Lung (tissue), 12 donors: Measurements from ENCODE around the gene ADAMTS17. TPM values are rescaled to one million over a fixed set of nuclear protein-coding genes. Genes with fewer than 3 reads are reported as not detected.

Experiments used
- ATAC-seq: fragments of 200-7000 bp; cut with Tn5 transposase; one replicate; pipeline ENCODE4 v1.9.1; 2020; ENCODE audit warnings: moderate number of reproducible peaks; ENCODE audit not compliant: insufficient read depth, low FRiP score
- DNase-seq, 3 donors: peaks; one replicate each; pipeline ENCODE4 v3.0.0-alpha.2; 2013 to 2017
- H3K27ac ChIP-seq, 2 donors: one replicate each; pipeline ENCODE4 v1.5.1; 2013; ENCODE audit warnings: mild to moderate bottlenecking in 2 of 2, moderate library complexity in 2 of 2, control low read depth in 1 of 2, inconsistent platforms in 1 of 2, low read depth in 1 of 2, low read length in 1 of 2
- H3K27me3 ChIP-seq, 3 donors: one replicate each; pipeline ENCODE4 v1.5.1; 2013; ENCODE audit warnings: low read length in 2 of 3; ENCODE audit not compliant: control insufficient read depth in 3 of 3, insufficient read depth in 3 of 3
- H3K36me3 ChIP-seq, 4 donors: one replicate each; pipeline ENCODE4 v1.5.1; 2013; ENCODE audit warnings: low read length in 4 of 4, mild to moderate bottlenecking in 1 of 4, moderate library complexity in 1 of 4; ENCODE audit not compliant: control insufficient read depth in 4 of 4, insufficient read depth in 4 of 4
- H3K4me1 ChIP-seq, 5 donors: one replicate each; pipeline ENCODE4 v1.5.1; 2013; ENCODE audit warnings: low read length in 5 of 5, mild to moderate bottlenecking in 2 of 5, moderate library complexity in 1 of 5; ENCODE audit not compliant: control insufficient read depth in 5 of 5, insufficient read depth in 5 of 5
- H3K4me3 ChIP-seq: one replicate; pipeline ENCODE4 v1.5.1; 2013; ENCODE audit warnings: mild to moderate bottlenecking, control low read depth, moderate library complexity
- H3K9ac ChIP-seq, 2 donors: one replicate each; pipeline ENCODE4 v1.5.1; 2013; ENCODE audit warnings: low read length in 2 of 2, control low read depth in 1 of 2; ENCODE audit not compliant: insufficient read depth in 1 of 2
- H3K9me3 ChIP-seq, 4 donors: one replicate each; pipeline ENCODE4 v1.5.1; 2013; ENCODE audit warnings: low read length in 3 of 4, mild to moderate bottlenecking in 1 of 4, moderate library complexity in 1 of 4; ENCODE audit not compliant: control insufficient read depth in 4 of 4, insufficient read depth in 3 of 4
- WGBS, 2 donors: extraction: QIAGEN DNeasy Blood & Tissue Kit; methylation state at CpG; one replicate each; pipeline ENCODE4 v1.1.7; 2013; 5-methylcytosine and 5-hydroxymethylcytosine counted together
- polyA plus RNA-seq, 2 donors: library from polyadenylated mRNA; stranded (reverse); fragments of 200-250 nt; gene quantifications; one replicate each; pipeline ENCODE4 v1.2.1, GENCODE V29; 2013
- total RNA-seq, 2 donors: library from RNA; depleted of rRNA in 1 of 2; stranded (reverse); fragments of >200 nt in 1 of 2; gene quantifications; one replicate each; pipeline ENCODE4 v1.2.1, GENCODE V29; 2014 to 2021
- TF ChIP-seq, protein P1 (sequence below): IDR thresholded peaks from 2 replicates; pipeline ENCODE4 v1.5.1; 2012; ENCODE audit warnings: mild to moderate bottlenecking; ENCODE audit errors: control extremely low read depth, extremely low read depth
- donor health status: control.
- donor health status: control.
- donor health status: Bipolar disorder and iron deficiency.
- donor health status: healthy.
- donor health status: DM: yes; HTN: yes; CAD: no.

ADAMTS17 gene
- total and polyA plus RNA-seq, 4 donors = 0.47 to 6.6 (median 2.2) TPM

DNA sequence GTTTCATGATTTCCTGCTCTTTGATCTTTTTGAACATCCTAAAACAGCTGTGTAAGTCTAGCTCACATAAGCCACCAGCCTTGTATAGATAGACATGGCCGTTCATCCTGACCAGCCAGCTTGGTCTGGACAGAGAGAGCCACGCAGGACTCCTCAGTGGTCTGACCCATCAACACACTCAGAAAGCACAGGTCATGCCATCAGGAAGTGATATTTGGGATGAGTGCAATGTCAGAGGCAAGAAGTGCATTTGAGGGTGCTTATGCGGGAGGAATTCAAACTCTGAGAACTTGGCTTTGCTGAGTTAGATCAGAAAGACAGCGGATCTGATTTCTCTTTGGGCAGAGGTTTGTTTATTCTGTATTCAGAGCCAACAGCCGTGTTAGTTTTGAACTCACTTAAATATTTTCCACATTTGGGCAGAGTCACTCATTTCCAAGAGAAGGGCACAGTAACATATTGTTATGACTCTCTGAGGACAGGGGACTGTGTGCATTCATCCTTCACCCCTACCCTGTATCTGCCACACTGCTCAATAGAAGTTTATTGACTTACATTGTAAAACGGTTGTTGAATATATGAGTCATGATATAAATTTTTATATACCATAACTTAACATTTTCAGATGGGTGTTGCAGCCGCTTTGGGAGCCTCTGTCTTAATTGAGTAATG is 383.2 kb downstream of the ADAMTS17 start:
- WGBS, 2 donors = 63 to 76% methylated on average over 7 of the region's 7 CpGs
- Histone ChIP-seq H3K4me3 (no peak overlapping the region), H3K27me3 (no peaks in the 10 kb centered on the region), H3K36me3 (no peaks in the 10 kb centered on the region), H3K9me3 (no peaks in the 10 kb centered on the region), H3K27ac (no peak overlapping the region), H3K9ac (no peak overlapping the region), H3K4me1 (peaks cover 0 to 32% (median 19%) of the 10 kb centered on the region in 5 donors)
- TF ChIP-seq, protein P1, sequence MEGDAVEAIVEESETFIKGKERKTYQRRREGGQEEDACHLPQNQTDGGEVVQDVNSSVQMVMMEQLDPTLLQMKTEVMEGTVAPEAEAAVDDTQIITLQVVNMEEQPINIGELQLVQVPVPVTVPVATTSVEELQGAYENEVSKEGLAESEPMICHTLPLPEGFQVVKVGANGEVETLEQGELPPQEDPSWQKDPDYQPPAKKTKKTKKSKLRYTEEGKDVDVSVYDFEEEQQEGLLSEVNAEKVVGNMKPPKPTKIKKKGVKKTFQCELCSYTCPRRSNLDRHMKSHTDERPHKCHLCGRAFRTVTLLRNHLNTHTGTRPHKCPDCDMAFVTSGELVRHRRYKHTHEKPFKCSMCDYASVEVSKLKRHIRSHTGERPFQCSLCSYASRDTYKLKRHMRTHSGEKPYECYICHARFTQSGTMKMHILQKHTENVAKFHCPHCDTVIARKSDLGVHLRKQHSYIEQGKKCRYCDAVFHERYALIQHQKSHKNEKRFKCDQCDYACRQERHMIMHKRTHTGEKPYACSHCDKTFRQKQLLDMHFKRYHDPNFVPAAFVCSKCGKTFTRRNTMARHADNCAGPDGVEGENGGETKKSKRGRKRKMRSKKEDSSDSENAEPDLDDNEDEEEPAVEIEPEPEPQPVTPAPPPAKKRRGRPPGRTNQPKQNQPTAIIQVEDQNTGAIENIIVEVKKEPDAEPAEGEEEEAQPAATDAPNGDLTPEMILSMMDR = no peak
- DNase-seq (peak in 2 of 3 donors; percentile 36 to 50), ATAC-seq (no peak)

DNA sequence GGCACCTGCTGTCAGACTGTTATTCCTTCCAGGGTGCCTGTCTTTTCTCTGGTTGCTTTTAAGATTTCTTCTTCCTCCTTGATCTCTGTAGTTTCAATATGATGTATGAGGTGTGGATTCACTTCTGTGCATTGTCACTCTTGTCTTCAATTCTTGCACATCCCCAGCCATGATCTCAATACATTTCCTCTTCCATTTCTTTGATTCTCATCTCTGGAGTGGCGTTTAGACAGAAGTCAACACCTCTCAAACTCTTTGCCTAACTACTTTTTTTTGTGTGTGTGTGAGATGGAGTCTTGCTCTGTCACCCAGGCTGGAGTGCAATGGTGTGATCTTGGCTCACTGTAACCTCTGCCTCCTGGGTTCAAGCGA is 384.1 kb downstream of the ADAMTS17 start:
- Histone ChIP-seq H3K9ac (no peak overlapping the region), H3K27ac (no peak overlapping the region), H3K4me1 (peaks cover 0 to 32% (median 19%) of the 10 kb centered on the region in 5 donors), H3K36me3 (no peaks in the 10 kb centered on the region), H3K27me3 (no peaks in the 10 kb centered on the region), H3K4me3 (no peak overlapping the region), H3K9me3 (no peaks in the 10 kb centered on the region)
- 90 to 95% methylated on average over 2 of the region's 2 CpGs for WGBS, 2 donors
- DNase-seq (no peak), ATAC-seq (no peak)
- TF ChIP-seq, protein P1 = no peak

DNA sequence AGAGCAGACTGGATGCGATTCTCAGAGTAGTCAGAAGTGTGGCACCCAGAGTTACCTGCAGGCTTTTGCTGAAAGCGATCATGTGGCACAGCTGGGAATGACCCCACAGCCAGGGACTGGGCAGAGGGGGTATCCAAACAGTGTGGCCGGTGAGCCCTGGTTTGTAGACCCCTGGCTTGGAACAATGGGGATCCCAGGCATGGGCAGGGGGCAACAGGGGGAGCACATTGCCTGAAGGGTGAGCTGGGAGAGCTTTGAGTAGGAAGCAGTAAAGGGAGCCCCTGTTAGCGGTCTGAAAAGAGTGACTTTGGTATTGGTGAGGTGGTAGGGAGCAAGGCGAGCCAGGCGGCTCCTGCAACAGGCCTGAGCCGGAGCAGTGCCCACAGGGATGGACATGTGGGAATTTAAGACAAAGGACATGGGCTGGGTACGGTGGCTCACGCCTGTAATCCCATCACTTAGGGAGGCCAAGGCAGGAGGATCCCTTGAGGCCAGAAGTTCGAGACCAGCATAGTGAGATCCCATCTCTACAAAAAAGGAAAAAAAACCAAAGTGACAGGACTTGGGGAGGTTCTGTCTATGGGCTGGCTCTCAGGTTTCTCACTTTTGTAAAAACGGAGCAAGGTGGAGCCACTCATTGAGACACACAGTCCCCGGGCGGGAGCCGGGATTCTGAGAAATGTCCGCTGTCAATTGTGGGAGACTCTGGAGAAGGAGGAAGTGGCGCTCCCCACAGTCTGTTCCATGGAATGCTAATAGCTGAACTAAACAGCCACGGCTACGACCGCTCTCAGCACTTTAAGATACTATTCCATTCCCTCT is 384.7 kb downstream of the ADAMTS17 start:
- Histone ChIP-seq H3K4me3 (no peak overlapping the region), H3K4me1 (peaks cover 0 to 32% (median 19%) of the 10 kb centered on the region in 5 donors), H3K27me3 (no peaks in the 10 kb centered on the region), H3K9me3 (no peaks in the 10 kb centered on the region), H3K27ac (no peak overlapping the region), H3K36me3 (no peaks in the 10 kb centered on the region), H3K9ac (no peak overlapping the region)
- DNase-seq (no peak), ATAC-seq (no peak)
- TF ChIP-seq, protein P1 = no peak
- 90 to 92% methylated on average over 19 of the region's 19 CpGs for WGBS, 2 donors
